Calu3 (cell line): ENCODE results near the gene VCL. TPM values are rescaled to one million over a fixed set of nuclear protein-coding genes. Genes with fewer than 3 reads are reported as not detected.
"Not testable (repeated sequence)": the region's sequence is repeated elsewhere in the genome, so short reads cannot be mapped to it uniquely, and the experiment has no call there.

ENCODE experiments used
- BruUV-seq: library from RNA; stranded (reverse); fragments of 400-500 nt; replicated peaks from 2 replicates; lab custom pipeline; 2021; lab: Mats Ljungman, UMichigan
- CTCF ChIA-PET: fragments of 300-600 bp; sonication (Branson Sonifier 250); formaldehyde crosslinking; loops from one replicate; lab custom pipeline; 2022; ENCODE audit warnings: antibody characterized with exemption; lab: Charles Lee
- DNase-seq: peaks from one replicate; pipeline ENCODE4 v3.0.0; 2022
- H3K27ac Mint-ChIP-seq: one replicate; pipeline ENCODE4 v1.8.0; 2022; ENCODE audit warnings: mixed read lengths; ENCODE audit not compliant: unreplicated experiment
- H3K27me3 Mint-ChIP-seq: one replicate; pipeline ENCODE4 v1.8.0; 2022; ENCODE audit warnings: mixed read lengths; ENCODE audit not compliant: unreplicated experiment
- H3K36me3 Mint-ChIP-seq: one replicate; pipeline ENCODE4 v1.8.0; 2022; ENCODE audit warnings: mild to moderate bottlenecking, moderate library complexity, mixed read lengths; ENCODE audit not compliant: insufficient read depth, unreplicated experiment
- H3K4me1 Mint-ChIP-seq: one replicate; pipeline ENCODE4 v1.8.0; 2022; ENCODE audit warnings: mild to moderate bottlenecking, low read depth, mixed read lengths; ENCODE audit not compliant: unreplicated experiment
- H3K4me3 Mint-ChIP-seq: one replicate; pipeline ENCODE4 v1.8.0; 2022; ENCODE audit warnings: mild to moderate bottlenecking, low read depth, moderate library complexity, mixed read lengths; ENCODE audit not compliant: unreplicated experiment
- H3K9me3 Mint-ChIP-seq: one replicate; pipeline ENCODE4 v1.8.0; 2022; ENCODE audit warnings: low read depth, mixed read lengths; ENCODE audit not compliant: unreplicated experiment
- intact Hi-C: fragments of 100-400 bp; cut with micrococcal nuclease; formaldehyde crosslinking; loops from one replicate; pipeline ENCODE4 v1.10.0; 2022; ENCODE audit not compliant: unreplicated experiment
- total RNA-seq: library from RNA; stranded (reverse); gene quantifications from 2 replicates; pipeline ENCODE4 v1.2.3, GENCODE V29; 2022
- TF ChIP-seq, protein P1 (sequence below): fragments of 200-600 bp; IDR thresholded peaks from one replicate; pipeline ENCODE4 v1.8.0; 2022; ENCODE audit warnings: antibody characterized with exemption; ENCODE audit not compliant: unreplicated experiment

VCL gene
- total RNA-seq, 1 experiment from 2014 or later, result 237 TPM

DNA sequence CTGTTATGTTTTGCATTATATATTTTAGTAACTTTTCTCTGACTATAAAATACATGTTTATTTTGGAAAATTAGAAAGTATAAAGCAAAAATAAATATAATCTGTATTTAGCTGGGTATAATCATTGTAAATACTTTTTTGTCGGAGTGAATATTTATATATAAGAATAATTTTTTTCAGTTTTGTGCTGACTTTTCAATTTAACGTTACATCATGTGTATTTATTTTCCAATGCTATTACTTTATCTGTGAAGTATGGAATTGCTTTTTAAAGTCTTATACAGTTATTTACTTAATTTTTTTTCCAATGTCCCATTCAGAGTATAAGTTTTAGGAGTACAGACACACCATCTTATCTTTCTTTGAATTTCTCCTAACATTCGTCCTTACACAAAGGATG, 137.5 kb downstream of the VCL start:
- TF ChIP-seq, protein P1, sequence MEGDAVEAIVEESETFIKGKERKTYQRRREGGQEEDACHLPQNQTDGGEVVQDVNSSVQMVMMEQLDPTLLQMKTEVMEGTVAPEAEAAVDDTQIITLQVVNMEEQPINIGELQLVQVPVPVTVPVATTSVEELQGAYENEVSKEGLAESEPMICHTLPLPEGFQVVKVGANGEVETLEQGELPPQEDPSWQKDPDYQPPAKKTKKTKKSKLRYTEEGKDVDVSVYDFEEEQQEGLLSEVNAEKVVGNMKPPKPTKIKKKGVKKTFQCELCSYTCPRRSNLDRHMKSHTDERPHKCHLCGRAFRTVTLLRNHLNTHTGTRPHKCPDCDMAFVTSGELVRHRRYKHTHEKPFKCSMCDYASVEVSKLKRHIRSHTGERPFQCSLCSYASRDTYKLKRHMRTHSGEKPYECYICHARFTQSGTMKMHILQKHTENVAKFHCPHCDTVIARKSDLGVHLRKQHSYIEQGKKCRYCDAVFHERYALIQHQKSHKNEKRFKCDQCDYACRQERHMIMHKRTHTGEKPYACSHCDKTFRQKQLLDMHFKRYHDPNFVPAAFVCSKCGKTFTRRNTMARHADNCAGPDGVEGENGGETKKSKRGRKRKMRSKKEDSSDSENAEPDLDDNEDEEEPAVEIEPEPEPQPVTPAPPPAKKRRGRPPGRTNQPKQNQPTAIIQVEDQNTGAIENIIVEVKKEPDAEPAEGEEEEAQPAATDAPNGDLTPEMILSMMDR, result no peak
- H3K4me1 Mint-ChIP-seq, result no peaks in the 10 kb centered on the region
- CTCF ChIA-PET, result no interaction called here
- no peaks in the 10 kb centered on the region for H3K9me3 Mint-ChIP-seq
- peaks cover 42% of the 10 kb centered on the region for H3K36me3 Mint-ChIP-seq
- H3K4me3 Mint-ChIP-seq, result no peak overlapping the region
- no TSS peak for BruUV-seq
- intact Hi-C loops, result no loop called here
- no peaks in the 10 kb centered on the region for H3K27me3 Mint-ChIP-seq
- H3K27ac Mint-ChIP-seq, result no peak overlapping the region
- DNase-seq, result no peak

DNA sequence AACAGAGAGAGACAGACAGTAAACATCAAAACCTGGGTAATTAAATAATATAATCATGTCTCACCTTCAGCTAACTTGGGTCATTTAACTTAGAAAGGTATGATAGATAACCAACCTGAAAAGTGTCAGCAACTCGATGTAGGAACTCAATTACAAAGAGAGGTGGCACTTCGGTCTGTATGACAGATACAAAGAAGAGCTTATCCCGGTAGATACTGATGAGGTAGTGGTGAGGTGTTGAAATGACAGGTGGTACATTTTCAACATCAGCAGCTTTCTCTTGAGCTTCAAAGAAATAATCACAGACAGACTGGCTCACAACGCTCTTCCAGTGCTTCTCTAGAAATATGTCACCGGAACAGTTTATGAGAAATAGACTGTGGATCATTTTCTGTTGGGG, 140.1 kb downstream of the VCL start:
- TF ChIP-seq, protein P1, result no peak
- H3K36me3 Mint-ChIP-seq, result peaks cover 37% of the 10 kb centered on the region
- H3K4me3 Mint-ChIP-seq, result no peak overlapping the region
- no peaks in the 10 kb centered on the region for H3K9me3 Mint-ChIP-seq
- no TSS peak for BruUV-seq
- H3K4me1 Mint-ChIP-seq, result no peaks in the 10 kb centered on the region
- no peak overlapping the region for H3K27ac Mint-ChIP-seq
- no peaks in the 10 kb centered on the region for H3K27me3 Mint-ChIP-seq
- CTCF ChIA-PET, result interaction anchor here (0.7 kb wide), 1 partner anchor 356 kb away, joined by 16 read pairs; the partner anchor contains the start of gene CHCHD1
- DNase-seq, result no peak
- intact Hi-C loops, result no loop called here

DNA sequence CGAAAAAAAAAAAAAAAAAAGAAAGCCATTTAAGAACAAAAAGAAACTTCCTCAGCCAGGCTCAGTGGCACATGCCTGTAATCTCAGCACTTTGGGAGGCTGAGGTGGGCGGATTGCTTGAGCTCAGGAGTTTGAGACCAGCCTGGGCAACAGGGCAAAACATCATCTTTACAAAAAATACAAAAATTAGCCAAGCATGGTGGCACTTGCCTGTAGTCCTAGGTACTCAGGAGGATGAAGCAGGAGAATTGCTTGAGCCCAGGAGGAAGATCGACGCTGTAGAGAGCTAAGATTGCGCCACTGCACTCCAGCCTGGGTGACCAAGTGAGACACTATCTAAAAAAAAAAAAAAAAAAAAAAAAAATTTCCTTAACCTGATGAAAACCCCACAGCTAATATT, 140.7 kb downstream of the VCL start:
- H3K27me3 Mint-ChIP-seq, H3K4me1 Mint-ChIP-seq, H3K4me3 Mint-ChIP-seq, DNase-seq, H3K9me3 Mint-ChIP-seq, intact Hi-C loops, BruUV-seq, H3K27ac Mint-ChIP-seq: not testable (repeated sequence)
- CTCF ChIA-PET, result interaction anchor here (0.7 to 0.8 kb wide), 3 partner anchors 21 to 357 kb away, joined by 3 to 16 read pairs (median 3); partner anchors contain the start of gene CHCHD1
- peaks cover 31% of the 10 kb centered on the region for H3K36me3 Mint-ChIP-seq

DNA sequence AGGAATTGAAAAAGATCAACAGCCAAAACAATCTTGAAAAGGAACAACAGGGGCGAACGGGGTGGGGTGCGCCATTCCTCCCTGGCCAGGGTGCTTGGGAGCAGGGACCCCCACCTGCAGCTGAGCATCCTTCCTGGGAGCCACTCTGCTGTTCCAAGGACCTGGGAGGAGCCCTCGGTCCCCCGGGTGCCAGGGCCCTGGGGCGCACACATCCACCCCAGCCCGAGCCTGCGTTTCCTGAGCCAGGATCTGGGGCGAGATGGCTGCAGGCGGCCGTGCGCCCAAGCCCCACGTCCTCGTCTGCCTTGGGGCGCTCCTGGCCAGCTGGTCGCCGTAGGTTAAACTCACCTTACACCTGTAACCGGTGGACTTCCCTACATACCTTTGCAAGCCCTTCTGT, 142.1 kb downstream of the VCL start:
- H3K9me3 Mint-ChIP-seq, result no peaks in the 10 kb centered on the region
- no peak overlapping the region for H3K4me3 Mint-ChIP-seq
- TF ChIP-seq, protein P1, result no peak
- H3K36me3 Mint-ChIP-seq, result peaks cover 19% of the 10 kb centered on the region
- intact Hi-C loops, result no loop called here
- no peaks in the 10 kb centered on the region for H3K4me1 Mint-ChIP-seq
- CTCF ChIA-PET, result interaction anchor here (0.6 kb wide), 1 partner anchor 225 kb away, joined by 3 read pairs; no protein-coding TSS in a partner anchor
- no peak overlapping the region for H3K27ac Mint-ChIP-seq
- DNase-seq, result no peak
- BruUV-seq, result no TSS peak
- H3K27me3 Mint-ChIP-seq, result no peaks in the 10 kb centered on the region

DNA sequence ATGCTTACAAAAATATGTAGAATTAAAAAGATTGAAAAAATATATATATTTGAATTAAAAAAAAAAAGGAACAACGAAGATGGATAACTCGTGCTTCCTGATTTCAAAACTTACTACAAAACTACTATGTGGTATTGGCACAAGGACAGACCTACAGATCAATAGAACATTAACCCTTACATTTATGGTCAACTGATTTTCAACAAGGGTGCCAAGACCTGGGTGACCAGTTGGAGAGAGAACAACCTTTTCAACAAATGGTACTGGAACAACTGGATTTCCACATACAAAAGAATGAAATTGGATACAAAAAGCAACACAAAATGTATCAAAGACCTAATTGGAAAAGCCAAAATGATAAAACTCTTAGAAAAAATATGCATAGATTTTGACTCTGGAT, 142.6 kb downstream of the VCL start:
- TF ChIP-seq, protein P1, result no peak
- intact Hi-C loops, result no loop called here
- Mint-ChIP-seq H3K4me1 (peaks cover 1% of the 10 kb centered on the region), H3K4me3 (no peak overlapping the region), H3K36me3 (peaks cover 14% of the 10 kb centered on the region), H3K9me3 (no peaks in the 10 kb centered on the region), H3K27me3 (no peaks in the 10 kb centered on the region), H3K27ac (no peak overlapping the region)
- no peak for DNase-seq
- CTCF ChIA-PET, result no interaction called here
- BruUV-seq, result no TSS peak
